Astrocyte (in vitro differentiated cells and primary cell): ENCODE data around the gene NPEPL1. TPM values are rescaled to one million over a fixed set of nuclear protein-coding genes. Genes with fewer than 3 reads are reported as not detected.

Source experiments
- DNase-seq: peaks from one replicate; pipeline ENCODE4 v3.0.0-alpha.2; 2010; ENCODE audit warnings: low read depth
- FAIRE-seq: peaks from 2 replicates; lab custom pipeline; 2011; peaks lifted over from hg19 to GRCh38; lab: Jason Lieb, UNC
- H2AFZ ChIP-seq: 2 replicates; pipeline ENCODE4 v1.6.0; 2012; ENCODE audit warnings: low read depth, low read length, inconsistent platforms
- H3K27ac ChIP-seq: 2 replicates; pipeline ENCODE4 v1.5.1; 2011; ENCODE audit warnings: low read depth, low read length, inconsistent platforms
- H3K27me3 ChIP-seq: 2 replicates; pipeline ENCODE4 v1.6.0; 2011; ENCODE audit warnings: low read length, inconsistent platforms; ENCODE audit not compliant: insufficient read depth
- H3K36me3 ChIP-seq: 2 replicates; pipeline ENCODE4 v1.5.1; 2011; ENCODE audit warnings: low read length, inconsistent platforms; ENCODE audit not compliant: insufficient read depth
- H3K4me1 ChIP-seq: 2 replicates; pipeline ENCODE4 v1.5.1; 2011; ENCODE audit warnings: low read length, inconsistent platforms; ENCODE audit not compliant: insufficient read depth
- H3K4me2 ChIP-seq: 2 replicates; pipeline ENCODE4 v1.6.0; 2012; ENCODE audit warnings: low read length, inconsistent platforms
- H3K4me3 ChIP-seq: 2 replicates; pipeline ENCODE4 v1.5.1; 2011; ENCODE audit warnings: low read depth, mild to moderate bottlenecking, low read length, inconsistent platforms; ENCODE audit not compliant: insufficient read depth
- H3K79me2 ChIP-seq: 2 replicates; pipeline ENCODE4 v1.6.0; 2012; ENCODE audit warnings: mild to moderate bottlenecking, low read length, inconsistent platforms; ENCODE audit not compliant: insufficient read depth
- H3K9ac ChIP-seq: 2 replicates; pipeline ENCODE4 v1.6.0; 2012; ENCODE audit warnings: mild to moderate bottlenecking, low read length, inconsistent platforms
- H3K9me3 ChIP-seq: 2 replicates; pipeline ENCODE4 v1.5.1; 2012; ENCODE audit warnings: low read depth, mild to moderate bottlenecking, low read length, inconsistent platforms; ENCODE audit not compliant: insufficient read depth
- H4K20me1 ChIP-seq: 2 replicates; pipeline ENCODE4 v1.6.0; 2012; ENCODE audit warnings: low read length, inconsistent platforms; ENCODE audit not compliant: insufficient read depth
- H3K27ac Mint-ChIP-seq: one replicate; pipeline ENCODE4 v1.8.0; 2021; ENCODE audit warnings: mild to moderate bottlenecking, mixed read lengths; ENCODE audit not compliant: unreplicated experiment
- H3K27me3 Mint-ChIP-seq: one replicate; pipeline ENCODE4 v1.8.0; 2021; ENCODE audit warnings: low read depth, mixed read lengths; ENCODE audit not compliant: unreplicated experiment
- H3K36me3 Mint-ChIP-seq: one replicate; pipeline ENCODE4 v1.8.0; 2021; ENCODE audit warnings: low read depth, mixed read lengths; ENCODE audit not compliant: unreplicated experiment
- H3K4me1 Mint-ChIP-seq: one replicate; pipeline ENCODE4 v1.8.0; 2021; ENCODE audit warnings: low read depth, mixed read lengths; ENCODE audit not compliant: unreplicated experiment
- H3K4me3 Mint-ChIP-seq: one replicate; pipeline ENCODE4 v1.8.0; 2021; ENCODE audit warnings: mild to moderate bottlenecking, moderate library complexity, mixed read lengths; ENCODE audit not compliant: unreplicated experiment
- H3K9me3 Mint-ChIP-seq: one replicate; pipeline ENCODE4 v1.8.0; 2021; ENCODE audit warnings: mild to moderate bottlenecking, mixed read lengths; ENCODE audit not compliant: unreplicated experiment
- EZH2 ChIP-seq: IDR thresholded peaks from 2 replicates; pipeline ENCODE4 v1.6.1; 2012; ENCODE audit warnings: mild to moderate bottlenecking, low read length, inconsistent platforms; ENCODE audit not compliant: insufficient read depth
- total RNA-seq: library from RNA; stranded (reverse); gene quantifications from 2 replicates; pipeline ENCODE4 v1.2.1, GENCODE V29; 2021
- TF ChIP-seq, protein P1 (sequence below): IDR thresholded peaks from 2 replicates; pipeline ENCODE4 v1.5.1; 2011; ENCODE audit warnings: low read depth, mild to moderate bottlenecking, inconsistent platforms, low read length, moderate library complexity; ENCODE audit not compliant: insufficient read depth

Gene NPEPL1
- total RNA-seq, 1 donor from 2014 or later: 27.1 TPM

DNA sequence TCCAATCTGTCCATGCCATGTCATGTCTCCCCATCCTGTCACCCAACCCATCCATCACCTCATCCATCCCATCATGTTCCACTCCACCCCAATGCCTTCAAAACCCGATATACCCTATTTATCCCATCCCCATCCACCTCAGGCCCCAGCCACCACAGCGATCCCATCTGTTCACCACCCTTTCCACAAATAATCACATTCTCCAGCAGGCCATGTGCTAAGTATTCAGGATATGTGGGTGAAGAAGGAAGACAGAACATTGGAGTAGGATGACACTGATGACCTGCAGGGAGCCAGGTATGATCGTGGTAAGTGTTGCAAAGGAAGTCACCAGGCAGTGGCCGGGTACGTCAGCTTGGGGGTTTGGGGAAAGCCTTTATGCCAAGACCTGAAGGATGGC, 48.8 kb downstream of the NPEPL1 start:
- H4K20me1 ChIP-seq: no peaks in the 10 kb centered on the region
- no peaks in the 10 kb centered on the region for H3K36me3 Mint-ChIP-seq
- no peak overlapping the region for H3K27ac Mint-ChIP-seq
- no peak overlapping the region for H2AFZ ChIP-seq
- no peak overlapping the region for H3K9ac ChIP-seq
- H3K9me3 ChIP-seq: no peaks in the 10 kb centered on the region
- peaks cover 17% of the 10 kb centered on the region for H3K9me3 Mint-ChIP-seq
- H3K4me1 ChIP-seq: no peaks in the 10 kb centered on the region
- no peak overlapping the region for H3K4me3 ChIP-seq
- H3K36me3 ChIP-seq: no peaks in the 10 kb centered on the region
- no peaks in the 10 kb centered on the region for H3K79me2 ChIP-seq
- H3K27ac ChIP-seq: no peak overlapping the region
- no peaks in the 10 kb centered on the region for H3K4me1 Mint-ChIP-seq
- no peak overlapping the region for H3K4me3 Mint-ChIP-seq
- no peak for DNase-seq
- TF ChIP-seq, protein P1, sequence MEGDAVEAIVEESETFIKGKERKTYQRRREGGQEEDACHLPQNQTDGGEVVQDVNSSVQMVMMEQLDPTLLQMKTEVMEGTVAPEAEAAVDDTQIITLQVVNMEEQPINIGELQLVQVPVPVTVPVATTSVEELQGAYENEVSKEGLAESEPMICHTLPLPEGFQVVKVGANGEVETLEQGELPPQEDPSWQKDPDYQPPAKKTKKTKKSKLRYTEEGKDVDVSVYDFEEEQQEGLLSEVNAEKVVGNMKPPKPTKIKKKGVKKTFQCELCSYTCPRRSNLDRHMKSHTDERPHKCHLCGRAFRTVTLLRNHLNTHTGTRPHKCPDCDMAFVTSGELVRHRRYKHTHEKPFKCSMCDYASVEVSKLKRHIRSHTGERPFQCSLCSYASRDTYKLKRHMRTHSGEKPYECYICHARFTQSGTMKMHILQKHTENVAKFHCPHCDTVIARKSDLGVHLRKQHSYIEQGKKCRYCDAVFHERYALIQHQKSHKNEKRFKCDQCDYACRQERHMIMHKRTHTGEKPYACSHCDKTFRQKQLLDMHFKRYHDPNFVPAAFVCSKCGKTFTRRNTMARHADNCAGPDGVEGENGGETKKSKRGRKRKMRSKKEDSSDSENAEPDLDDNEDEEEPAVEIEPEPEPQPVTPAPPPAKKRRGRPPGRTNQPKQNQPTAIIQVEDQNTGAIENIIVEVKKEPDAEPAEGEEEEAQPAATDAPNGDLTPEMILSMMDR: no peak
- TF ChIP-seq EZH2: no peak
- no peak for FAIRE-seq
- no peak overlapping the region for H3K4me2 ChIP-seq
- peaks cover 4% of the 10 kb centered on the region for H3K27me3 ChIP-seq
- H3K27me3 Mint-ChIP-seq: peaks cover 43% of the 10 kb centered on the region

DNA sequence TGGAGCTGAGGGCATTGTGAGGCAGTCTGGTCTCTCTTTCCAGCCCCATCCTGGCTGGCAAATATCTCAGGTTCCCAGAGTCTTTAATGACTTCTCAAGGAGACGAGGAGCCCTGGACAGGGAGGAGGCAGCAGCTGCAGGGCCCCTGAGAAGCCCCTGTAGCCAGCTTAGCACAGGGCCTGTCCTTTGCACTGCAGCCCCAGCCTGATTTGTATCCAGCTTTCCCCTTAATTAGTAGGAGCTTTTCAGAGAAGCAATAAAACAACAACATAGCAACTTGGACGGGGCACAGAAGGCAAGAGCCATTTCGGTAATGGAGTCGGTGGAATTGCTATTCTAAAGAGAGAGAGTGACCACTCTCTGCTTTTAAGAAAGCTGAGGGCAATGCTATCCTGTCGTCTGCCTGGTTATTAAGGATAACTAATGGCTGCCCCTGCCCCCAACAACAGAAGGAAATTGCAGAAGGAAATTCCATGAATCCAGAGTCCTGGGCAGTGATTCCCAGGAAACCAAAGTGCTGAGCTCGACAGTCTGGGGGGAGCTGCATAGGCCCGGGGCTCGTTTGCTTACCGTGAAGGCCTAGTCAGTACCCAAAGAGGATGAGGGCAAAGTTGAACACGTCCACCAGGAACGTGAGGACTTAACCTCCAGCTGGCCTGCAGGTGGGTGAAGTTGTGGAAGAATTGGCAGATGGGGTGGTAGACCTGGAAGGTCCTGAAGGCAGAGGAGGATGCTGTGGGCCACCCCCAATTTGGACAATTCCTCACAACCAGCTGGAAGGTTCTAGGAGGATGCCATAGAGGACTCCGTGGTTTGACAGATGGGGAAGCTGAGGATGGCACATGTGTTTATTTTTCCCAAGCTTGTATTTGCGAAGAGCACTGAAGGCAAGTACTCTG, 50.3 kb downstream of the NPEPL1 start:
- no peak for FAIRE-seq
- Mint-ChIP-seq H3K27me3 (peaks cover 56% of the 10 kb centered on the region), H3K4me3 (no peak overlapping the region), H3K36me3 (no peaks in the 10 kb centered on the region), H3K27ac (no peak overlapping the region), H3K9me3 (peaks cover 17% of the 10 kb centered on the region), H3K4me1 (no peaks in the 10 kb centered on the region)
- H3K9ac ChIP-seq: no peak overlapping the region
- no peak overlapping the region for H2AFZ ChIP-seq
- DNase-seq: no peak
- no peaks in the 10 kb centered on the region for H4K20me1 ChIP-seq
- no peaks in the 10 kb centered on the region for H3K9me3 ChIP-seq
- H3K27ac ChIP-seq: no peak overlapping the region
- H3K4me2 ChIP-seq: no peak overlapping the region
- no peak for TF ChIP-seq EZH2
- TF ChIP-seq, protein P1: no peak
- H3K36me3 ChIP-seq: no peaks in the 10 kb centered on the region
- H3K79me2 ChIP-seq: no peaks in the 10 kb centered on the region
- no peaks in the 10 kb centered on the region for H3K4me1 ChIP-seq
- H3K4me3 ChIP-seq: no peak overlapping the region
- peaks cover 4% of the 10 kb centered on the region for H3K27me3 ChIP-seq
